ENCODE measurements around the gene IGFBP5. TPM values are rescaled to one million over a fixed set of nuclear protein-coding genes. Genes with fewer than 3 reads are reported as not detected.

IGFBP5 gene
- total RNA-seq, 1 experiment from 2014 or later = 3.9 TPM

GRCh38 chr2:216716109-216716508 lies 20.8 kb upstream of the IGFBP5 start:
- no peaks in the 10 kb centered on the region for H3K36me3 ChIP-seq (ENCODE audit: control insufficient read depth in 1 of 2, insufficient read depth in 2 of 2, low read length in 2 of 2)
- H3K4me3 ChIP-seq (replicated peaks in 1 of 2; ENCODE audit: low read depth in 1 of 2, low read length in 2 of 2) = no peak overlapping the region
- no peak overlapping the region for H3K9ac ChIP-seq (ENCODE audit: low read length)
- TF ChIP-seq SP1 (IDR thresholded peaks at IDR 0.05; ENCODE audit: low read depth) (no peak), CTCF (IDR thresholded peaks at IDR 0.05 in 2 of 3, conservative IDR thresholded peaks at IDR 0.05 in 1 of 3; ENCODE audit: borderline replicate concordance in 1 of 3, insufficient read depth in 1 of 3, low read depth in 2 of 3, low read length in 2 of 3) (no peak), EGR1 (IDR thresholded peaks at IDR 0.05; ENCODE audit: low read depth) (no peak), CEBPB (IDR thresholded peaks at IDR 0.05; ENCODE audit: low read depth) (no peak), CBX3 (IDR thresholded peaks at IDR 0.05; ENCODE audit: low read depth) (no peak), ELF1 (IDR thresholded peaks at IDR 0.05; ENCODE audit: borderline replicate concordance, low read depth) (no peak), POLR2AphosphoS5 (IDR thresholded peaks at IDR 0.05; ENCODE audit: low read depth, low read length) (no peak), ZNF274 (IDR thresholded peaks at IDR 0.05; ENCODE audit: low read depth, low read length) (no peak), TCF7L2 (IDR thresholded peaks at IDR 0.05; ENCODE audit: borderline replicate concordance, extremely low read depth, insufficient read depth, insufficient read length) (no peak), ATF3 (IDR thresholded peaks at IDR 0.05) (no peak), POLR2A (IDR thresholded peaks at IDR 0.05; ENCODE audit: borderline replicate concordance, extremely low read depth, insufficient read depth, insufficient read length) (no peak), EZH2 (IDR thresholded peaks at IDR 0.05) (no peak), ZFX (IDR thresholded peaks at IDR 0.05) (no peak), FOSL1 (IDR thresholded peaks at IDR 0.05; ENCODE audit: low read depth) (no peak), JUND (IDR thresholded peaks at IDR 0.05) (no peak), SRF (IDR thresholded peaks at IDR 0.05; ENCODE audit: low read depth) (no peak), EZH2phosphoT487 (IDR thresholded peaks at IDR 0.05; ENCODE audit: borderline replicate concordance) (no peak), ZBTB33 (IDR thresholded peaks at IDR 0.05; ENCODE audit: extremely low read depth, insufficient replicate concordance, low read length) (no peak)
- ATAC-seq (no peak), DNase-seq (ENCODE audit: low read depth, low spot score) (no peak)
- H3K27me3 ChIP-seq (ENCODE audit: insufficient read depth, low read length) = peaks cover 8% of the 10 kb centered on the region; the same call in 1 of the 2 replicates
- no peak overlapping the region for H3K27ac ChIP-seq (ENCODE audit: low read depth, low read length)
- no peak overlapping the region for H3K4me2 ChIP-seq (ENCODE audit: low read length)
- BruUV-seq (replicated peaks) = no TSS peak
- POLR2A ChIA-PET = no interaction called here
- no peaks in the 10 kb centered on the region for H3K9me3 ChIP-seq (ENCODE audit: control insufficient read depth in 1 of 2, insufficient read depth in 1 of 2, low read depth in 1 of 2, low read length in 2 of 2)
- no peaks in the 10 kb centered on the region for H3K9me2 ChIP-seq (ENCODE audit: insufficient read depth)
- H3K79me2 ChIP-seq (ENCODE audit: insufficient read depth, low read length) = no peaks in the 10 kb centered on the region
- no peaks in the 10 kb centered on the region for H4K20me1 ChIP-seq (ENCODE audit: insufficient read depth)
- peaks cover 0 to 14% of the 10 kb centered on the region in 2 experiments; a peak in 2 of 4 replicates for H3K4me1 ChIP-seq (ENCODE audit: control insufficient read depth in 1 of 2, insufficient read depth in 2 of 2, low read length in 2 of 2)
- H2AFZ ChIP-seq (ENCODE audit: low read depth, low read length, poor library complexity, severe bottlenecking) = no peak overlapping the region
- intact Hi-C loops (cut with micrococcal nuclease) = no loop called here
- CTCF ChIA-PET = no interaction called here
- RAD21 ChIA-PET (ENCODE audit: low non-redundant PET in 1 of 2, low total read pairs in 2 of 2, uncharacterized antibody in 2 of 2, unreplicated experiment in 2 of 2) = no interaction called here
